Measurements from ENCODE around the gene CEP192. TPM values are rescaled to one million over a fixed set of nuclear protein-coding genes. Genes with fewer than 3 reads are reported as not detected.

Gene CEP192
- total RNA-seq, 2 donors from 2014 or later: 20.1 to 27.2 TPM

- ATAC-seq (ENCODE audit: insufficient number of reproducible peaks, low FRiP score, low read depth) (no peak), DNase-seq (ENCODE audit: low spot score) (no peak)
- Histone ChIP-seq H3K27me3 (replicated peaks; ENCODE audit: insufficient read depth) (no peaks in the 10 kb centered on the region), H3K4me1 (ENCODE audit: control insufficient read depth in 1 of 2, low read depth in 2 of 2) (no peaks in the 10 kb centered on the region), H3K9me3 (no peaks in the 10 kb centered on the region), H3K27ac (no peak overlapping the region), H3K36me3 (peaks cover 12% of the 10 kb centered on the region), H3K4me3 (no peak overlapping the region)
- TF ChIP-seq CTCF (IDR thresholded peaks at IDR 0.05): no peak
Measured at GRCh38 chr18:12998332-12999060, 7.3 kb downstream of the CEP192 start.

GRCh38 chr18:13003466-13003896 lies 12.3 kb downstream of the CEP192 start:
- no peak for DNase-seq (ENCODE audit: low spot score)
- Histone ChIP-seq H3K4me3 (no peak overlapping the region), H3K27ac (no peak overlapping the region), H3K4me1 (ENCODE audit: control insufficient read depth in 1 of 2, low read depth in 2 of 2) (no peaks in the 10 kb centered on the region), H3K27me3 (replicated peaks; ENCODE audit: insufficient read depth) (no peaks in the 10 kb centered on the region), H3K9me3 (no peaks in the 10 kb centered on the region), H3K36me3 (peaks cover 12% of the 10 kb centered on the region)
- peak; percentile 10 for TF ChIP-seq CTCF (IDR thresholded peaks at IDR 0.05)
- no peak for ATAC-seq (ENCODE audit: insufficient number of reproducible peaks, low FRiP score, low read depth)

- ATAC-seq (ENCODE audit: insufficient number of reproducible peaks, low FRiP score, low read depth): no peak
- no peak overlapping the region for H3K4me3 ChIP-seq
- H3K27me3 ChIP-seq (replicated peaks; ENCODE audit: insufficient read depth): no peaks in the 10 kb centered on the region
- no peaks in the 10 kb centered on the region for H3K9me3 ChIP-seq
- H3K36me3 ChIP-seq: peaks cover 18% of the 10 kb centered on the region
- H3K27ac ChIP-seq: no peak overlapping the region
- DNase-seq (ENCODE audit: low spot score): no peak
- TF ChIP-seq CTCF (IDR thresholded peaks at IDR 0.05): no peak
- H3K4me1 ChIP-seq (ENCODE audit: control insufficient read depth in 1 of 2, low read depth in 2 of 2): no peaks in the 10 kb centered on the region
Measured at GRCh38 chr18:13004396-13004795, 13.2 kb downstream of the CEP192 start.

GRCh38 chr18:13005289-13005688 lies 14.1 kb downstream of the CEP192 start:
- Histone ChIP-seq H3K9me3 (no peaks in the 10 kb centered on the region), H3K36me3 (peaks cover 17% of the 10 kb centered on the region), H3K4me3 (no peak overlapping the region), H3K4me1 (ENCODE audit: control insufficient read depth in 1 of 2, low read depth in 2 of 2) (no peaks in the 10 kb centered on the region), H3K27me3 (replicated peaks; ENCODE audit: insufficient read depth) (no peaks in the 10 kb centered on the region), H3K27ac (no peak overlapping the region)
- TF ChIP-seq CTCF (IDR thresholded peaks at IDR 0.05): no peak
- no peak for ATAC-seq (ENCODE audit: insufficient number of reproducible peaks, low FRiP score, low read depth)
- no peak for DNase-seq (ENCODE audit: low spot score)

- TF ChIP-seq CTCF (IDR thresholded peaks at IDR 0.05): no peak
- DNase-seq (ENCODE audit: low spot score): no peak
- H3K36me3 ChIP-seq: peaks cover 12% of the 10 kb centered on the region
- H3K27ac ChIP-seq: no peak overlapping the region
- no peak for ATAC-seq (ENCODE audit: insufficient number of reproducible peaks, low FRiP score, low read depth)
- H3K4me1 ChIP-seq (ENCODE audit: control insufficient read depth in 1 of 2, low read depth in 2 of 2): no peaks in the 10 kb centered on the region
- H3K9me3 ChIP-seq: no peaks in the 10 kb centered on the region
- H3K27me3 ChIP-seq (replicated peaks; ENCODE audit: insufficient read depth): no peaks in the 10 kb centered on the region
- no peak overlapping the region for H3K4me3 ChIP-seq
Measured at GRCh38 chr18:13006531-13007247, 15.5 kb downstream of the CEP192 start.
